SU-DHL-6 (cell line): Measurements from ENCODE around the gene EIF4A3.
"Not testable (repeated sequence)": the region's sequence is repeated elsewhere in the genome, so short reads cannot be mapped to it uniquely, and the experiment has no call there.

Experiments used
- EZH2phosphoT487 ChIP-seq: fragments of 200-600 bp; sonication (generic), shearing (Covaris generic); conservative IDR thresholded peaks from 2 replicates; pipeline ENCODE4 v1.6.1; 2018; ENCODE audit warnings: mild to moderate bottlenecking, antibody characterized with exemption, low read length, moderate library complexity, mixed read lengths
- TF ChIP-seq, protein P1 (sequence below): fragments of 200-600 bp; sonication (generic); IDR thresholded peaks from one replicate; pipeline ENCODE4 v1.5.1; 2017; ENCODE audit warnings: antibody characterized with exemption, mild to moderate bottlenecking, low read length, moderate library complexity; ENCODE audit not compliant: insufficient read depth, poor library complexity, severe bottlenecking

DNA sequence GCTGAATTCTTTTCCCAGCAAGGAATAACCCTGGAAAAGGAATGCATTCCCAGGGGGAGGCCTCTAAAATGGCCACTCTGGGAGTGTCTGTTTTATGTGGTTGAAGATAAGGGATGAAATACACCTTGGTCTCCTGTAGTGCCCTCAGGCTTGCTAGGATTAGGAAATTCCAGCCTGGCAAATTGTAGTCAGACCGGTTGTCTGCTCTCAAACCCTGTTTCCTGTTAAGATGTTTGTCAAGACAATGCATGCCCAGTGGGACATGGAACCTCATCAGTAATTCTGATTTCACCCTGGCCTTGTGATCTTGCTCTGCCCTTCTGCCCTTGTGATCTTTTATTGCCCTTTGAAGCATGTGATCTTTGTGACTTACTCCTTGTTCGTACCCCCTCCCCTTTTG, 8.7 kb upstream of the EIF4A3 start:
- TF ChIP-seq, protein P1, sequence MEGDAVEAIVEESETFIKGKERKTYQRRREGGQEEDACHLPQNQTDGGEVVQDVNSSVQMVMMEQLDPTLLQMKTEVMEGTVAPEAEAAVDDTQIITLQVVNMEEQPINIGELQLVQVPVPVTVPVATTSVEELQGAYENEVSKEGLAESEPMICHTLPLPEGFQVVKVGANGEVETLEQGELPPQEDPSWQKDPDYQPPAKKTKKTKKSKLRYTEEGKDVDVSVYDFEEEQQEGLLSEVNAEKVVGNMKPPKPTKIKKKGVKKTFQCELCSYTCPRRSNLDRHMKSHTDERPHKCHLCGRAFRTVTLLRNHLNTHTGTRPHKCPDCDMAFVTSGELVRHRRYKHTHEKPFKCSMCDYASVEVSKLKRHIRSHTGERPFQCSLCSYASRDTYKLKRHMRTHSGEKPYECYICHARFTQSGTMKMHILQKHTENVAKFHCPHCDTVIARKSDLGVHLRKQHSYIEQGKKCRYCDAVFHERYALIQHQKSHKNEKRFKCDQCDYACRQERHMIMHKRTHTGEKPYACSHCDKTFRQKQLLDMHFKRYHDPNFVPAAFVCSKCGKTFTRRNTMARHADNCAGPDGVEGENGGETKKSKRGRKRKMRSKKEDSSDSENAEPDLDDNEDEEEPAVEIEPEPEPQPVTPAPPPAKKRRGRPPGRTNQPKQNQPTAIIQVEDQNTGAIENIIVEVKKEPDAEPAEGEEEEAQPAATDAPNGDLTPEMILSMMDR, result not testable (repeated sequence)
- not testable (repeated sequence) for TF ChIP-seq EZH2phosphoT487
